ENCODE data around the gene CACNA2D2. TPM values are rescaled to one million over a fixed set of nuclear protein-coding genes. Genes with fewer than 3 reads are reported as not detected.
A peak's percentile ranks its signal among the peaks of the same experiment; 100 is the strongest.

CACNA2D2 gene
- total RNA-seq, 1 experiment from 2014 or later: 27.7 TPM

DNA sequence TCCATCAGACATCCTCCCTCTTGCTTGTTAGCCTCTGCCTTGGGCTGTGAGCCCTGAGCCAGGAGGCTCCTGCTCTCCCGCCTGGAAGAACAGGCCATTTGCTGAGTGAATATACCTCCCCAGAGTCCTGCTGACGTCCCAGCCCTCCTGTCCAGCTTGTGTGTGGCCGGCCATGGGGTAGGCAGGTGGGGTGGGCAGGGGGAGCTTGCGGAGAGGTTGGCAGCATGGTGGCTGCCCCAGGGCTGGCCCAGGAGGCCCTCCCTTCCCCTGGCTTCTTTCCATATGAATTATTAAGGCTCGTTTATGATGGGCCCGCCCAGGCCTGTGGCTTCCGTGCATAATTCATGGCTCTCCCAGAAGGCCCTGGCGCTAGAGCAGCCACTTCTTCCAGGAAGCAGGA, 18.7 kb downstream of the CACNA2D2 start:
- DNase-seq: no peak
- Histone ChIP-seq H3K27me3 (ENCODE audit: insufficient read depth, low read length) (no peaks in the 10 kb centered on the region), H3K14ac (ENCODE audit: insufficient read depth, low read length) (no peak overlapping the region), H3K4me1 (ENCODE audit: insufficient read depth, low read length) (peaks cover 3% of the 10 kb centered on the region; the same call in 1 of the 2 replicates), H2BK20ac (ENCODE audit: low read depth, low read length, poor library complexity, severe bottlenecking) (no peak overlapping the region), H3K23me2 (ENCODE audit: insufficient read length, low read depth, low read length, poor library complexity, severe bottlenecking) (no peaks in the 10 kb centered on the region), H2BK5ac (ENCODE audit: insufficient read length, low read length) (no peak overlapping the region), H4K5ac (ENCODE audit: insufficient read length, low read depth, low read length) (no peak overlapping the region), H3K4ac (ENCODE audit: low read depth, low read length) (no peak overlapping the region), H3K79me2 (ENCODE audit: insufficient read depth, low read length) (no peaks in the 10 kb centered on the region), H3K23ac (ENCODE audit: insufficient read length, low read depth, low read length) (no peak overlapping the region), H3K56ac (ENCODE audit: insufficient read length, low read depth, low read length) (no peak overlapping the region), H3T11ph (ENCODE audit: low read length) (no peak overlapping the region), H2BK120ac (ENCODE audit: low read depth, low read length, poor library complexity, severe bottlenecking) (no peak overlapping the region), H4K91ac (ENCODE audit: insufficient read length, low read depth, low read length) (no peak overlapping the region), H3K9ac (ENCODE audit: extremely low read depth, insufficient read length, low read length) (no peak overlapping the region), H3K4me2 (ENCODE audit: insufficient read depth, insufficient read length, low read length) (no peak overlapping the region), H2AK5ac (ENCODE audit: insufficient read length, low read length) (no peak overlapping the region), H2AFZ (ENCODE audit: low read length) (no peak overlapping the region), H3K27ac (ENCODE audit: insufficient read length, low read depth, low read length) (no peak overlapping the region), H2BK15ac (ENCODE audit: low read depth, low read length) (no peak overlapping the region), H4K8ac (replicated peaks; ENCODE audit: insufficient read length, low read depth, low read length) (no peak overlapping the region), H2BK12ac (ENCODE audit: insufficient read length, low read depth, low read length) (no peak overlapping the region), H3K18ac (ENCODE audit: insufficient read length, low read depth, low read length) (no peak overlapping the region), H4K20me1 (ENCODE audit: control insufficient read depth, insufficient read depth, insufficient read length) (no peaks in the 10 kb centered on the region), H3K79me1 (ENCODE audit: insufficient read depth, low read depth, low read length, poor library complexity, severe bottlenecking) (no peaks in the 10 kb centered on the region), H3K9me3 (ENCODE audit: control insufficient read depth, low read depth, low read length) (no peaks in the 10 kb centered on the region)
- no CpG with 5 or more reads among the region's 8 CpGs for WGBS (ENCODE audit: extremely low coverage, insufficient read length, low lambda C conversion rate)
- peak overlapping the region; percentile 9 to 50 (median 49); a peak in 4 of 7 replicates for H3K27ac Mint-ChIP-seq
- H3K4me1 Mint-ChIP-seq: peaks cover 39 to 56% of the 10 kb centered on the region in 2 experiments
- no peaks in the 10 kb centered on the region for H3K36me3 Mint-ChIP-seq (ENCODE audit: insufficient read depth in 1 of 3, low read depth in 3 of 3)
- no peaks in the 10 kb centered on the region; a peak in 1 of 5 replicates for H3K9me3 Mint-ChIP-seq
- no peak overlapping the region; a peak in 1 of 5 replicates for H3K4me3 Mint-ChIP-seq
- TF ChIP-seq, protein P1, sequence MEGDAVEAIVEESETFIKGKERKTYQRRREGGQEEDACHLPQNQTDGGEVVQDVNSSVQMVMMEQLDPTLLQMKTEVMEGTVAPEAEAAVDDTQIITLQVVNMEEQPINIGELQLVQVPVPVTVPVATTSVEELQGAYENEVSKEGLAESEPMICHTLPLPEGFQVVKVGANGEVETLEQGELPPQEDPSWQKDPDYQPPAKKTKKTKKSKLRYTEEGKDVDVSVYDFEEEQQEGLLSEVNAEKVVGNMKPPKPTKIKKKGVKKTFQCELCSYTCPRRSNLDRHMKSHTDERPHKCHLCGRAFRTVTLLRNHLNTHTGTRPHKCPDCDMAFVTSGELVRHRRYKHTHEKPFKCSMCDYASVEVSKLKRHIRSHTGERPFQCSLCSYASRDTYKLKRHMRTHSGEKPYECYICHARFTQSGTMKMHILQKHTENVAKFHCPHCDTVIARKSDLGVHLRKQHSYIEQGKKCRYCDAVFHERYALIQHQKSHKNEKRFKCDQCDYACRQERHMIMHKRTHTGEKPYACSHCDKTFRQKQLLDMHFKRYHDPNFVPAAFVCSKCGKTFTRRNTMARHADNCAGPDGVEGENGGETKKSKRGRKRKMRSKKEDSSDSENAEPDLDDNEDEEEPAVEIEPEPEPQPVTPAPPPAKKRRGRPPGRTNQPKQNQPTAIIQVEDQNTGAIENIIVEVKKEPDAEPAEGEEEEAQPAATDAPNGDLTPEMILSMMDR (conservative IDR thresholded peaks at IDR 0.05): no peak
- no peaks in the 10 kb centered on the region for H3K27me3 Mint-ChIP-seq (ENCODE audit: low read depth)
